Naive thymus-derived CD8-positive, alpha-beta T cell (primary cell): ENCODE data around the gene EFNA3. TPM values are rescaled to one million over a fixed set of nuclear protein-coding genes. Genes with fewer than 3 reads are reported as not detected.
A peak's percentile ranks its signal among the peaks of the same experiment; 100 is the strongest.

ENCODE experiments used
- ATAC-seq, 2 donors: fragments of 150-1000 bp; cut with Tn5 transposase in 1 of 2; sonication (Bioruptor Pico), chemical (Tn5 transposase) in 1 of 2; 1 replicate in 1 of 2; 2 replicates in 1 of 2; pipeline ENCODE4 v1.10.0; 2021; ENCODE audit warnings: mild to moderate bottlenecking in 2 of 2, moderate library complexity in 2 of 2
- POLR2A ChIA-PET: fragments of 350-600 bp; sonication (Branson Sonifier 250); formaldehyde crosslinking; loops from one replicate; lab custom pipeline; 2021; ENCODE audit warnings: antibody characterized with exemption; lab: Charles Lee
- DNase-seq, 10 donors: peaks; one replicate each; pipeline versions ENCODE4 v3.0.0 to v3.0.0-alpha.2; 2020 to 2022
- H3K27ac Mint-ChIP-seq, 10 donors: one replicate each; pipeline ENCODE4 v1.8.0; 2020 to 2022; ENCODE audit warnings: mild to moderate bottlenecking in 10 of 10, mixed read lengths in 10 of 10, moderate library complexity in 4 of 10, inconsistent platforms in 1 of 10
- H3K27me3 Mint-ChIP-seq, 5 donors: one replicate each; pipeline ENCODE4 v1.8.0; 2021 to 2022; ENCODE audit warnings: mixed read lengths in 5 of 5
- H3K36me3 Mint-ChIP-seq, 3 donors: one replicate each; pipeline ENCODE4 v1.8.0; 2020 to 2022; ENCODE audit warnings: mixed read lengths in 3 of 3, mild to moderate bottlenecking in 2 of 3, inconsistent platforms in 1 of 3
- H3K4me1 Mint-ChIP-seq, 4 donors: one replicate each; pipeline ENCODE4 v1.8.0; 2021 to 2022; ENCODE audit warnings: mixed read lengths in 4 of 4
- H3K4me3 Mint-ChIP-seq, 10 donors: one replicate each; pipeline ENCODE4 v1.8.0; 2020 to 2022; ENCODE audit warnings: mild to moderate bottlenecking in 10 of 10, mixed read lengths in 10 of 10, moderate library complexity in 6 of 10, inconsistent platforms in 1 of 10
- H3K9me3 Mint-ChIP-seq, 9 donors: one replicate each; pipeline ENCODE4 v1.8.0; 2020 to 2022; ENCODE audit warnings: mixed read lengths in 9 of 9, mild to moderate bottlenecking in 3 of 9, inconsistent platforms in 1 of 9, moderate library complexity in 1 of 9
- polyA plus RNA-seq, 3 donors: library from polyadenylated mRNA; unstranded; fragments of 300-500 nt; fragmentation: Illumina TruSeq; gene quantifications; one replicate each; pipeline ENCODE4 v1.2.3, GENCODE V29; 2021
- total RNA-seq, 8 experiments: library from RNA in 2 of 8; stranded (reverse) in 2 of 8; gene quantifications; one replicate each; pipeline ENCODE4 v1.2.3 and lab custom pipeline; 2021 to 2026

Gene EFNA3
- total and polyA plus RNA-seq, 5 experiments from 2014 or later: 0.53 to 1.3 (median 0.88) TPM

GRCh38 chr1:155092641-155093040, 14.0 kb downstream of the EFNA3 start:
- POLR2A ChIA-PET: interaction anchor here (0.6 to 1.8 kb wide), 2 partner anchors 75 to 99 kb away, joined by 3 to 10 read pairs; no protein-coding TSS in a partner anchor
- Mint-ChIP-seq H3K27me3 (peaks cover 0 to 6% (median 0%) of the 10 kb centered on the region in 5 donors), H3K4me3 (peak overlapping the region in 1 of 10 donors; percentile 58), H3K4me1 (peaks cover 3 to 8% (median 5%) of the 10 kb centered on the region in 4 donors), H3K27ac (no peak overlapping the region), H3K9me3 (no peaks in the 10 kb centered on the region), H3K36me3 (no peaks in the 10 kb centered on the region)
- DNase-seq (no peak), ATAC-seq (no peak)

- Mint-ChIP-seq H3K9me3 (no peaks in the 10 kb centered on the region), H3K36me3 (no peaks in the 10 kb centered on the region), H3K4me1 (peaks cover 3 to 8% (median 5%) of the 10 kb centered on the region in 4 donors), H3K27ac (peak overlapping the region in 1 of 10 donors; percentile 25), H3K4me3 (no peak overlapping the region), H3K27me3 (peaks cover 0 to 6% (median 2%) of the 10 kb centered on the region in 5 donors)
- POLR2A ChIA-PET: no interaction called here
- ATAC-seq (peak; percentile 66 to 71), DNase-seq (peak in 1 of 10 donors; percentile 35)
These were observed 15.4 kb downstream of the EFNA3 start for GRCh38 chr1:155093911-155094621.

- POLR2A ChIA-PET: interaction anchor here (0.7 kb wide), 1 partner anchor 72 kb away, joined by 3 read pairs; no protein-coding TSS in a partner anchor
- no peaks in the 10 kb centered on the region for H3K36me3 Mint-ChIP-seq
- no peak overlapping the region for H3K4me3 Mint-ChIP-seq
- H3K4me1 Mint-ChIP-seq: peaks cover 3 to 8% (median 5%) of the 10 kb centered on the region in 4 donors
- H3K9me3 Mint-ChIP-seq: no peaks in the 10 kb centered on the region
- peaks cover 0 to 6% (median 2%) of the 10 kb centered on the region in 5 donors for H3K27me3 Mint-ChIP-seq
- DNase-seq (no peak), ATAC-seq (no peak)
- H3K27ac Mint-ChIP-seq: no peak overlapping the region
These were observed 15.9 kb downstream of the EFNA3 start for GRCh38 chr1:155094622-155094948.

GRCh38 chr1:155099331-155099730, 20.7 kb downstream of the EFNA3 start:
- no peak overlapping the region for H3K27ac Mint-ChIP-seq
- H3K4me1 Mint-ChIP-seq: peaks cover 0 to 6% (median 0%) of the 10 kb centered on the region in 4 donors
- H3K4me3 Mint-ChIP-seq: no peak overlapping the region
- peaks cover 0 to 6% (median 2%) of the 10 kb centered on the region in 5 donors for H3K27me3 Mint-ChIP-seq
- POLR2A ChIA-PET: no interaction called here
- ATAC-seq: no peak
- no peaks in the 10 kb centered on the region for H3K9me3 Mint-ChIP-seq
- no peaks in the 10 kb centered on the region for H3K36me3 Mint-ChIP-seq
- DNase-seq: no peak

- peaks cover 0 to 2% (median 0%) of the 10 kb centered on the region in 5 donors for H3K27me3 Mint-ChIP-seq
- POLR2A ChIA-PET: no interaction called here
- no peaks in the 10 kb centered on the region for H3K9me3 Mint-ChIP-seq
- peaks cover 0 to 6% (median 0%) of the 10 kb centered on the region in 4 donors for H3K4me1 Mint-ChIP-seq
- H3K36me3 Mint-ChIP-seq: no peaks in the 10 kb centered on the region
- ATAC-seq: no peak
- peak overlapping the region in 1 of 10 donors; percentile 37 for H3K27ac Mint-ChIP-seq
- H3K4me3 Mint-ChIP-seq: no peak overlapping the region
- no peak for DNase-seq
These were observed 24.7 kb downstream of the EFNA3 start for GRCh38 chr1:155103325-155103724.

GRCh38 chr1:155104605-155105534, 26.2 kb downstream of the EFNA3 start:
- H3K4me3 Mint-ChIP-seq: no peak overlapping the region
- no peaks in the 10 kb centered on the region for H3K36me3 Mint-ChIP-seq
- H3K9me3 Mint-ChIP-seq: no peaks in the 10 kb centered on the region
- H3K4me1 Mint-ChIP-seq: peaks cover 0 to 6% (median 0%) of the 10 kb centered on the region in 4 donors
- peaks cover 0 to 2% (median 0%) of the 10 kb centered on the region in 5 donors for H3K27me3 Mint-ChIP-seq
- H3K27ac Mint-ChIP-seq: no peak overlapping the region
- POLR2A ChIA-PET: no interaction called here
- ATAC-seq (no peak), DNase-seq (no peak)

GRCh38 chr1:155105604-155106011, 27.0 kb downstream of the EFNA3 start:
- no peaks in the 10 kb centered on the region for H3K9me3 Mint-ChIP-seq
- H3K36me3 Mint-ChIP-seq: no peaks in the 10 kb centered on the region
- peaks cover 0 to 2% (median 0%) of the 10 kb centered on the region in 5 donors for H3K27me3 Mint-ChIP-seq
- POLR2A ChIA-PET: no interaction called here
- H3K4me3 Mint-ChIP-seq: no peak overlapping the region
- H3K27ac Mint-ChIP-seq: no peak overlapping the region
- ATAC-seq (no peak), DNase-seq (no peak)
- peaks cover 0 to 6% (median 0%) of the 10 kb centered on the region in 4 donors for H3K4me1 Mint-ChIP-seq

- POLR2A ChIA-PET: no interaction called here
- Mint-ChIP-seq H3K27me3 (peaks cover 0 to 2% (median 0%) of the 10 kb centered on the region in 5 donors), H3K4me1 (peaks cover 0 to 6% (median 0%) of the 10 kb centered on the region in 4 donors), H3K27ac (peak overlapping the region in 1 of 10 donors; percentile 64), H3K9me3 (no peaks in the 10 kb centered on the region), H3K36me3 (no peaks in the 10 kb centered on the region), H3K4me3 (no peak overlapping the region)
- ATAC-seq (no peak), DNase-seq (no peak)
These were observed 28.2 kb downstream of the EFNA3 start for GRCh38 chr1:155106862-155107261.

GRCh38 chr1:155107309-155108264, 28.9 kb downstream of the EFNA3 start:
- no peak overlapping the region for H3K4me3 Mint-ChIP-seq
- no peak for DNase-seq
- no peaks in the 10 kb centered on the region for H3K4me1 Mint-ChIP-seq
- H3K9me3 Mint-ChIP-seq: no peaks in the 10 kb centered on the region
- no peak for ATAC-seq
- peak overlapping the region in 3 of 10 donors; percentile 19 to 41 (median 27) for H3K27ac Mint-ChIP-seq
- POLR2A ChIA-PET: no interaction called here
- H3K27me3 Mint-ChIP-seq: peaks cover 0 to 2% (median 0%) of the 10 kb centered on the region in 5 donors
- H3K36me3 Mint-ChIP-seq: no peaks in the 10 kb centered on the region

- H3K27ac Mint-ChIP-seq: peak overlapping the region in 2 of 10 donors; percentile 19 to 27
- no peaks in the 10 kb centered on the region for H3K36me3 Mint-ChIP-seq
- ATAC-seq: no peak
- H3K4me3 Mint-ChIP-seq: no peak overlapping the region
- no peaks in the 10 kb centered on the region for H3K4me1 Mint-ChIP-seq
- no peak for DNase-seq
- no peaks in the 10 kb centered on the region for H3K9me3 Mint-ChIP-seq
- POLR2A ChIA-PET: no interaction called here
- peaks cover 0 to 2% (median 0%) of the 10 kb centered on the region in 5 donors for H3K27me3 Mint-ChIP-seq
These were observed 29.7 kb downstream of the EFNA3 start for GRCh38 chr1:155108296-155108695.

GRCh38 chr1:155110381-155110780, 31.7 kb downstream of the EFNA3 start:
- Mint-ChIP-seq H3K4me3 (no peak overlapping the region), H3K9me3 (no peaks in the 10 kb centered on the region), H3K36me3 (no peaks in the 10 kb centered on the region), H3K27ac (no peak overlapping the region), H3K27me3 (peaks cover 0 to 2% (median 0%) of the 10 kb centered on the region in 5 donors), H3K4me1 (no peaks in the 10 kb centered on the region)
- ATAC-seq (no peak), DNase-seq (no peak)
- POLR2A ChIA-PET: no interaction called here

- no peaks in the 10 kb centered on the region for H3K4me1 Mint-ChIP-seq
- H3K9me3 Mint-ChIP-seq: no peaks in the 10 kb centered on the region
- POLR2A ChIA-PET: no interaction called here
- peaks cover 0 to 2% (median 0%) of the 10 kb centered on the region in 5 donors for H3K27me3 Mint-ChIP-seq
- H3K27ac Mint-ChIP-seq: no peak overlapping the region
- H3K36me3 Mint-ChIP-seq: no peaks in the 10 kb centered on the region
- ATAC-seq (no peak), DNase-seq (no peak)
- no peak overlapping the region for H3K4me3 Mint-ChIP-seq
These were observed 32.2 kb downstream of the EFNA3 start for GRCh38 chr1:155110826-155111225.
